SJCRH30 (cell line): ENCODE results near the gene TTC39A. TPM values are rescaled to one million over a fixed set of nuclear protein-coding genes. Genes with fewer than 3 reads are reported as not detected.

Experiments
- DNase-seq, 2 experiments: peaks; one replicate each; pipeline ENCODE4 v3.0.0-alpha.2; 2015 to 2020
- H3K27ac ChIP-seq: fragments of 250-450 bp; sonication (Bioruptor Pico); 2 replicates; pipeline ENCODE4 v1.5.1; 2020; ENCODE audit warnings: mild to moderate bottlenecking, moderate library complexity
- H3K27me3 ChIP-seq: fragments of 250-450 bp; sonication (Bioruptor Pico); 2 replicates; pipeline ENCODE4 v1.5.1; 2020; ENCODE audit warnings: mild to moderate bottlenecking, moderate library complexity
- H3K36me3 ChIP-seq: fragments of 250-450 bp; sonication (Bioruptor Pico); 2 replicates; pipeline ENCODE4 v1.5.1; 2020; ENCODE audit warnings: mild to moderate bottlenecking, moderate library complexity
- H3K4me1 ChIP-seq: fragments of 250-450 bp; sonication (Bioruptor Pico); 2 replicates; pipeline ENCODE4 v1.5.1; 2020; ENCODE audit warnings: mild to moderate bottlenecking, moderate library complexity
- H3K4me3 ChIP-seq: fragments of 250-450 bp; sonication (Bioruptor Pico); 2 replicates; pipeline ENCODE4 v1.5.1; 2020; ENCODE audit warnings: mild to moderate bottlenecking, moderate library complexity
- H3K9me3 ChIP-seq: fragments of 250-450 bp; sonication (Bioruptor Pico); replicated peaks from 2 replicates; pipeline ENCODE4 v1.5.1; 2020; ENCODE audit warnings: mild to moderate bottlenecking, moderate library complexity
- total RNA-seq: library from RNA; depleted of rRNA; stranded (reverse); fragments of >200 nt; shearing (Covaris generic); gene quantifications from 2 replicates; pipeline ENCODE4 v1.2.3, GENCODE V29; 2014

TTC39A gene
- total RNA-seq, 1 experiment from 2014 or later = 0.14 TPM

GRCh38 chr1:51287966-51288365, 42.4 kb downstream of the TTC39A start:
- Histone ChIP-seq H3K4me3 (no peak overlapping the region), H3K27me3 (no peaks in the 10 kb centered on the region), H3K4me1 (peaks cover 12% of the 10 kb centered on the region)

GRCh38 chr1:51285055-51285454, 45.3 kb downstream of the TTC39A start:
- no peak overlapping the region for H3K27ac ChIP-seq
- no peaks in the 10 kb centered on the region for H3K9me3 ChIP-seq
- no peak overlapping the region for H3K4me3 ChIP-seq
- no peaks in the 10 kb centered on the region for H3K36me3 ChIP-seq
- H3K27me3 ChIP-seq = no peaks in the 10 kb centered on the region
- DNase-seq = no peak
- peaks cover 12% of the 10 kb centered on the region for H3K4me1 ChIP-seq

More at GRCh38 chr1:51287966-51288365, 42.4 kb downstream of the TTC39A start:
- H3K36me3 ChIP-seq = no peaks in the 10 kb centered on the region
- DNase-seq = no peak
- H3K27ac ChIP-seq = no peak overlapping the region
- no peaks in the 10 kb centered on the region for H3K9me3 ChIP-seq

GRCh38 chr1:51284487-51284954, 45.8 kb downstream of the TTC39A start:
- no peaks in the 10 kb centered on the region for H3K27me3 ChIP-seq
- H3K9me3 ChIP-seq = no peaks in the 10 kb centered on the region
- H3K4me3 ChIP-seq = no peak overlapping the region
- H3K27ac ChIP-seq = no peak overlapping the region
- peaks cover 12% of the 10 kb centered on the region for H3K4me1 ChIP-seq
- DNase-seq = peak; percentile 47 to 73
- H3K36me3 ChIP-seq = peaks cover 1% of the 10 kb centered on the region; the same call in 1 of the 2 replicates

GRCh38 chr1:51283979-51284378, 46.4 kb downstream of the TTC39A start:
- Histone ChIP-seq H3K4me3 (no peak overlapping the region), H3K36me3 (peaks cover 5% of the 10 kb centered on the region; the same call in 1 of the 2 replicates), H3K4me1 (peaks cover 12% of the 10 kb centered on the region), H3K27ac (no peak overlapping the region), H3K27me3 (no peaks in the 10 kb centered on the region), H3K9me3 (no peaks in the 10 kb centered on the region)
- no peak for DNase-seq

- H3K4me3 ChIP-seq = no peak overlapping the region
- no peak overlapping the region for H3K27ac ChIP-seq
- no peaks in the 10 kb centered on the region for H3K9me3 ChIP-seq
- H3K27me3 ChIP-seq = no peaks in the 10 kb centered on the region
- peaks cover 12% of the 10 kb centered on the region for H3K4me1 ChIP-seq
- DNase-seq = no peak
- peaks cover 8% of the 10 kb centered on the region; the same call in 1 of the 2 replicates for H3K36me3 ChIP-seq
Measured at GRCh38 chr1:51282605-51283004, 47.8 kb downstream of the TTC39A start.

GRCh38 chr1:51281807-51282206, 48.6 kb downstream of the TTC39A start:
- H3K9me3 ChIP-seq = no peaks in the 10 kb centered on the region
- peaks cover 12% of the 10 kb centered on the region for H3K4me1 ChIP-seq
- no peak overlapping the region for H3K27ac ChIP-seq
- peaks cover 11% of the 10 kb centered on the region; the same call in 1 of the 2 replicates for H3K36me3 ChIP-seq
- DNase-seq = no peak
- no peak overlapping the region for H3K4me3 ChIP-seq
- H3K27me3 ChIP-seq = no peaks in the 10 kb centered on the region

- Histone ChIP-seq H3K4me3 (no peak overlapping the region), H3K9me3 (no peaks in the 10 kb centered on the region), H3K4me1 (peaks cover 12% of the 10 kb centered on the region), H3K36me3 (peaks cover 14% of the 10 kb centered on the region; the same call in 1 of the 2 replicates), H3K27me3 (no peaks in the 10 kb centered on the region), H3K27ac (no peak overlapping the region)
- DNase-seq = no peak
Measured at GRCh38 chr1:51280321-51280978, 49.9 kb downstream of the TTC39A start.

- no peaks in the 10 kb centered on the region for H3K27me3 ChIP-seq
- H3K9me3 ChIP-seq = no peaks in the 10 kb centered on the region
- peaks cover 33% of the 10 kb centered on the region for H3K36me3 ChIP-seq
- no peak for DNase-seq
- H3K4me1 ChIP-seq = no peaks in the 10 kb centered on the region
- H3K4me3 ChIP-seq = no peak overlapping the region
- H3K27ac ChIP-seq = no peak overlapping the region
Measured at GRCh38 chr1:51276286-51276685, 54.1 kb downstream of the TTC39A start.

GRCh38 chr1:51274676-51275075, 55.7 kb downstream of the TTC39A start:
- no peaks in the 10 kb centered on the region for H3K4me1 ChIP-seq
- no peak for DNase-seq

GRCh38 chr1:51272916-51273315, 57.4 kb downstream of the TTC39A start:
- Histone ChIP-seq H3K36me3 (peaks cover 40% of the 10 kb centered on the region), H3K9me3 (no peaks in the 10 kb centered on the region), H3K27me3 (no peaks in the 10 kb centered on the region), H3K4me3 (no peak overlapping the region), H3K4me1 (no peaks in the 10 kb centered on the region), H3K27ac (no peak overlapping the region)
- no peak for DNase-seq

More at GRCh38 chr1:51274676-51275075, 55.7 kb downstream of the TTC39A start:
- no peaks in the 10 kb centered on the region for H3K27me3 ChIP-seq
- H3K9me3 ChIP-seq = no peaks in the 10 kb centered on the region
- H3K27ac ChIP-seq = no peak overlapping the region
- no peak overlapping the region for H3K4me3 ChIP-seq
- peaks cover 43% of the 10 kb centered on the region for H3K36me3 ChIP-seq

GRCh38 chr1:51270751-51271150, 59.6 kb downstream of the TTC39A start:
- no peaks in the 10 kb centered on the region for H3K9me3 ChIP-seq
- H3K4me3 ChIP-seq = no peak overlapping the region
- no peak for DNase-seq
- no peaks in the 10 kb centered on the region; the same call in 1 of the 2 replicates for H3K4me1 ChIP-seq
- H3K36me3 ChIP-seq = peaks cover 34% of the 10 kb centered on the region
- H3K27me3 ChIP-seq = no peaks in the 10 kb centered on the region
- H3K27ac ChIP-seq = no peak overlapping the region

GRCh38 chr1:51268634-51269033, 61.7 kb downstream of the TTC39A start:
- Histone ChIP-seq H3K9me3 (no peaks in the 10 kb centered on the region), H3K27ac (peak overlapping the region; percentile 2; the same call in 1 of the 2 replicates), H3K27me3 (no peaks in the 10 kb centered on the region), H3K4me3 (no peak overlapping the region), H3K4me1 (peaks cover 12% of the 10 kb centered on the region), H3K36me3 (peaks cover 31% of the 10 kb centered on the region)
- no peak for DNase-seq

- Histone ChIP-seq H3K9me3 (no peaks in the 10 kb centered on the region), H3K36me3 (peaks cover 18% of the 10 kb centered on the region), H3K27me3 (no peaks in the 10 kb centered on the region), H3K4me3 (no peak overlapping the region), H3K4me1 (peaks cover 26% of the 10 kb centered on the region), H3K27ac (no peak overlapping the region)
- DNase-seq = no peak
Measured at GRCh38 chr1:51266791-51267190, 63.6 kb downstream of the TTC39A start.

GRCh38 chr1:51266181-51266580, 64.2 kb downstream of the TTC39A start:
- DNase-seq = no peak
- Histone ChIP-seq H3K4me3 (no peak overlapping the region), H3K27me3 (no peaks in the 10 kb centered on the region), H3K27ac (no peak overlapping the region), H3K9me3 (no peaks in the 10 kb centered on the region), H3K4me1 (peaks cover 32% of the 10 kb centered on the region), H3K36me3 (peaks cover 13% of the 10 kb centered on the region)

GRCh38 chr1:51265618-51266017, 64.7 kb downstream of the TTC39A start:
- H3K27me3 ChIP-seq = no peaks in the 10 kb centered on the region
- H3K27ac ChIP-seq = no peak overlapping the region
- no peaks in the 10 kb centered on the region for H3K9me3 ChIP-seq
- no peak for DNase-seq
- H3K36me3 ChIP-seq = peaks cover 12% of the 10 kb centered on the region
- peaks cover 38% of the 10 kb centered on the region for H3K4me1 ChIP-seq
- H3K4me3 ChIP-seq = no peak overlapping the region

GRCh38 chr1:51264451-51264850, 65.9 kb downstream of the TTC39A start:
- H3K9me3 ChIP-seq = no peaks in the 10 kb centered on the region
- no peak overlapping the region for H3K4me3 ChIP-seq
- DNase-seq = peak; percentile 63 to 77
- peaks cover 49% of the 10 kb centered on the region for H3K4me1 ChIP-seq
- peaks cover 4% of the 10 kb centered on the region; the same call in 1 of the 2 replicates for H3K36me3 ChIP-seq
- H3K27ac ChIP-seq = peak overlapping the region; percentile 25; the same call in 1 of the 2 replicates
- no peaks in the 10 kb centered on the region for H3K27me3 ChIP-seq
